NCI-H524 (cell line): Measurements from ENCODE around the gene SCG2.

Experiments
- DNase-seq, 2 experiments: peaks; one replicate each; lab custom pipeline; 2025; lab: John Stamatoyannopoulos, UW

The SCG2 gene

DNA sequence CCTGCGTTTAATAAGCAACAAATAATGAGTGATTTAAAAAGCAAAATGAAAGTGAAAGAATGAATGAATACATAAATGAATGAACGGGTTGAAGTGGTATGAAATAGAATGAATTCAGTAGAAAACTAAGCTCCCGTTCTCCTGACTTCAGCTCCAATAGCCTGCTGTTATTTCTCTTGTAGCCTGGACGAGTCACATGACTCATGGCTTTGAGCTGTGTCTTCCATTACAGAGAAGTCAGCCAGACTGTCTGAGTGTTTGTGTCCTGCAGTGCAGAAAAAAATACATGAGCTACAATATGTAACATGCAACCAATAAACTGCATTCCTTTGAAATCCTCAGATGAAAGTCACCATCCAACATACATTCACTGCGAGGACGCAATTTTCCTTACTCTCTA, 21.2 kb downstream of the SCG2 start:
- DNase-seq, result peak in 1 of 2 experiments; percentile 12

DNA sequence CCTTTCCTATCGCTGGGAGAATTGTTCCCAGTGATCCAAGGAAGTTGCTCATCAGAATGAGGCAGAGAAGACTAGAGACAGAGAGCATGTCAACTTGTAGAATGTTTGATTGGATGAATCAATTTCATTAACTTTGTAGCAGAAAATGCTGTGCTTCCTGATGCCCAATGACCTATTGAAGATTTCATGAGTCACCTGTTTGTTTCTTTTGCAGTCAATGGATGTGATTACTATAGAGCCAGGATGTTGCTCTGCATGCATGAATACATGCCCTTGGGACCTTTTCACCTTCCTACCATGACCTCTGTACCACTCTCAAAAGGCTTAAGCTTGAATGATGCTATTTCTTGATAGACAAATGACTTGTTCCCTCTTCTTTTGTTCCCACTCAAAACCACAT, 23.3 kb downstream of the SCG2 start:
- DNase-seq, result no peak

DNA sequence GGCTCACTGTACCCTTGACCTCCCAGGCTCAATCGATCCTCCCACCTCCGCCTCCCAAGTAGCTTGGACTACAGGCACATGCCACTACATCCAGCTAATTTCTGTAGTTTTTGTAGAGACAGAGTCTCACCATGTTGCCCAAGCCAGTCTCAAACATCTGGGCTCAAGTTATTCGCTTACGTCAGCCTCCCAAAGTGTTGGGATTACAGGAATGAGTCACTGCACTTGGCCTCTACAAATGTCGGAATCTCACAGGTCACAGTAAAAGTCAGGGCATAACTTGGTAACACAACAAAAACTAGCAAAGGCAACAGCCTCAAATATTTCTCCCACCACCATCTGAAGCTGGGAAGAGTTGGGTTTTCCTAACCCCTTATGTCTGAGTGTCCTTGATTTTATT, 25.3 kb downstream of the SCG2 start:
- DNase-seq, result no peak

DNA sequence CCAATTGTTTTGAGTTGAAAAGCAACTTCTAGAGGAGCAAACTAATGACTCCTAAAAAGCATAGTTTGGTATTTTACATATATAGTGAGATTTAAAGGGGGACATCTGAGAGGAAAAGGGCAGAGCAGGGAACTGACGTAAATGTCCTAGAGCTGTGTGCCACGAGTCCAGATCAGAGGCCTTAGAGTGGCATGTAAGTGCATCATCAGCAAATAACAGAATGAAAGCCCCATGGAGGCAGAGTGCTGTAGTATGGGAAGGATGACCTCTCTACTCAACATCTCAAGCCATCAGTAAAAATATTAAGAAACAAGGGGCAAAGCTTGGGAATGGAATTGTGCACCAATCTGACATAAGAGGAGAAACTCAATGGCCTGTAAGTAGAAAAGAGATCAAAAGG, 31.4 kb downstream of the SCG2 start:
- DNase-seq, result no peak

DNA sequence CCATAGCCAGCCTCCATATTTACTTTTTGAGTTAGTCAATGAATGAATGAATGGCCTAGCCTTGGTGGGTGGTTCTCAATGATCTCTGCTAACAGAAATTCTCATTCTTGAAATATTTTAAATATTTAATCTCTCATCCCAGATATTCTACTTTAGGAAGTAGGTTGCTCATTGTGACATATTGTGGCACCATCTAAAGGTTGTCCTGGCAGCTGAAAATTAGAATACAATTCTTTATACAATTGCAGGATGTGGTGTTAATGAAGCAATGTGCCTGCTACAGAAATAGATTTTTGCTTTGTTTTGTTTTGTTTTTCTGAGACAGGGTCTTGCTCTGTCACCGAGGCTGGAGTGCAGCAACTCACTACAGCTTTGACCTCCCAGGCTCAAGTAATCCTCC, 35.8 kb downstream of the SCG2 start:
- no peak for DNase-seq

DNA sequence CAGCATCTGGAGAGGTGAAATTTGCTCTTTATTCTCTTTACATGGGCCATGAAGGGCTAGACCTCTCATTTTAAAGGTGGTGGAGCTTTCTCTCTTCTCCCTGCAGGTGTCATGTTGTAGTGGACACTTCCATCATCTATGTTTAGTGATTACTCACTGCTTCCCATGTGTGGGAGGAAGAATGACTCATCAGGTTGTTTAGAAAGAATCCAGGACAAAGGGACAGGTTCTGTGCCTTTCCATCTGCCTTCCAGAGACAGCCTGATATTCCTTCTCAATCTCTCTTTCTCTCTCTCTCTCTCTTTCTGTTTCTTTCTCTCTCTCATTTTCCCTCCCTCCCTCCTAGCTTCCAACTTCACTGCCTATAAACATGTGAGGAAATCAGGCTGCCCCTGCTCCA, 38.7 kb downstream of the SCG2 start:
- DNase-seq, result no peak

DNA sequence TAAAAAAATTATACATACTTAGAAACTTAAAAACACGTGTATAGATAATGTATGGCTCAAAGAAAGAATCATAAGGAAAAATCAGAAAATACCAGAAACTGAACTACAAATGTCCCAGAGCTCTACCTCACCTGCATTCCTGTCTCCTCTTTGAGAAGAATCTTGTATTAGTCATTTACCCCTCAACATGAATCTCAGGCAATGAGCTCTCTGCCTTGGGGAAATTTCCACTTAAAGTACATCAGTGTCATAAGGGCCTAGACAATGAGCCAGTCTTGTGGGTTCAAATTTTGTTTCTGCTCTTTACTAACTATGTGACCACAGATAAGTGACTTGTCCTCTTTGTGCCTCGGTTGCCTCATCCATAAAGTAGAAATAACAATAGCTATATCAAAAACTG, 40.1 kb downstream of the SCG2 start:
- no peak for DNase-seq

DNA sequence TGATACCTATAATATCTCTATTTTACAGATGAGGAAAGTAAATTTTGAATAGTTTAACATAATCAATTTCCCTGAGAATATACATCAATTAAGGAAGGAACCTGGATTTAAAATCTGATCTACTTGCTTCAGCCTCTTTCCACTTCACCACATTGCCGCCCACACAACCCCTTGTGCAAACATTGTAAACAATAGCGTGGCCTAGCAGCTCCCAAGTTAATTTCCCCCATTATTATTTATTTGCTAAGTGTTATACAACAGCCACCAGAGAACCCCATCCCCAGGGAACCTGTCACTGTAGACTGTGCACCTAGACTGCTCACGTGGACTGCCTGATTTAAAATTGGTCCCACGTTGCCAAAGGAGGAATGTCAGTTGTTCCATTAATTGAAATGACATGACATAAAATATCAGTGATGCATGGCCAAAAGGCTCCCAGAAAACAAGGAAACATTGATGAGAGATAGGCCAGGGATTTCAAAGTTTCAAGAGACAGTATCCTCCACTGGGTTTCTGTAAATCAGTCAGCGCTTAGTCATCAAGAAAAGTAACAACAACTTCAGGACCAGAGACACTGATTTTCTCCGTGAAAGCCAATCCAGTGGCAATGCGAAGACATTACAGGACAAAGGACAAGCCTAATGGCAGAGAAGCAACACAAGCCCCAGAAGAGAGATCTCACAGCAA, 41.3 kb downstream of the SCG2 start:
- no peak for DNase-seq

DNA sequence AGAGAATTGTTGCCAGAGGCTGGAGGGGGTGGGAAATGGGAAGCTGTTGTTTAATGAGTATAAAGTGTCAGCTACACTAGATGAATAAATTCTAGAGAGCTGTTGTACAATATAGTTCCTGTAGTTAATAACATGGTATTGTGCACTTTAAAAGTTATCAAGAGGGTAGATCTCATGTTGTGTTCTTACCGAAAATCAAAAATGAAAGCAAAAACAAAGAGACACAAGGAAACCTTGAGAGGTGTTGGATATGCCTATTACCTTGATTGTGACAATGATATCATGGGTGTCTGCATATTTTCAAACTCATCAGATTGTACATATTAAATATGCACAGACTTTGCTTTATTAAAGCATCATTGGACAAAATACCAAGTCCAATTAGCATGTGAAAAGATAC, 43.2 kb downstream of the SCG2 start:
- no peak for DNase-seq

DNA sequence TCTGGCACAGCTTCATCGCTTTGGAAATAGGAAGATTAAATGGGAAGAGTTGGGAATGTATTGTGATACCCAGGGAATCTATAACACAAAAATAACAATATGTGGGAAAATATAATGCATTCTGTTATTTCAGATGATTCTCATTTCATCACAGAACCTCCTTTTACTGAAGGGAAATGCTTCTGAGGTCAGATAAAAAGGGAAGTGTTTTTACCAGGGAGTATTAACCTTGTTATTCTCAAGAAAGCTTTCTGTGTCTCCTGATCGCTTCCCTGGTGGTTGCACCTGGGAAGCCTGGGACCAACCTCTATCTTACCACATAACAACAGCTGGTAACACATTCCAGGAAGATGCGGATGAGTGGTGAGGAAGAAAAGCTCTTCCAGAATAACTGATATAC, 47.2 kb downstream of the SCG2 start:
- DNase-seq, result no peak

DNA sequence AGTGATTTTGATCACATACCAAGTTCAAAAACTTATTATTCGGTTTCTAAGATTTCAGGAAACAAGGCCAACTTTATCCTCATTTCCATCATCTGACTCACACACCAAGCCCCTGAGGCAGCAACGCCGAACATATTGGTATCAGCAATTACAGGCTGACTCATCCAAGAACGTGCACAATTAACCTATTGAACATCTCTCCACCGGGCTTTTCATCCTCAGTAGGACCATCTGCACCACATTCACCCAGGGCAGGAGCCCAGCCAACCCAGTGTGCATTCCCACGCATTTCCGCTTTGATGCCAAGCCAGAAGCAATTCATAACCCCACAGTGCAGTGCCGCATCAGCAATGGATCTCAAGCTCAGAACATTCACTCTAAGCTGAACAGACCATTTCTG, 52.9 kb downstream of the SCG2 start:
- DNase-seq, result no peak

DNA sequence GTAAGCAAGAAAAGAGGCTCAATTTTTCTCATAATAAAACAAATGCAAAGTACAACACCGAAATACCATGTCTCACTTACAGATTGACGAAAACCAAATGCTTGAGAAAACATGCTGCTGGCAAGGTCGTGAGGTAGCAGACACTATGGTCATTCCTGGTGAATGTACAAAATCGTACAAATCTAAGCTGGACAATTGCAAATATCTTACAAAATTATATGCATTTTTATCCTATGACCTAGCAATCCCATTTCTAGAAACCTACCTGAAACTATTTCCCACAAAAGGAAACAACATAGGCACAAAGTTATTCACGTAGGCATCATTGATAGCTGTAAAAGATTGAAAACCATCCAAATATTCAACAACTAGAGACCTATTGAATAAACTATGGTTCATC, 54.0 kb downstream of the SCG2 start:
- DNase-seq, result no peak
